ENCODE data around the gene ILK.

ILK gene

GRCh38 chr11:6568191-6568918 is 35.2 kb upstream of the ILK start:
- no peaks in the 10 kb centered on the region for H4K20me1 ChIP-seq (ENCODE audit: low read depth, low read length)
- no peak overlapping the region for H2AFZ ChIP-seq (ENCODE audit: low read depth, low read length, severe bottlenecking)
- H3K27ac ChIP-seq (ENCODE audit: low read depth, low read length), result no peak overlapping the region
- TF ChIP-seq EZH2phosphoT487 (conservative IDR thresholded peaks at IDR 0.05; ENCODE audit: low read length), result no peak
- TF ChIP-seq CTCF (IDR thresholded peaks at IDR 0.05; ENCODE audit: insufficient read depth, low read length, poor library complexity, severe bottlenecking), result no peak
- no peak overlapping the region for H3K4me3 ChIP-seq (ENCODE audit: insufficient read depth, low read length, poor library complexity, severe bottlenecking)
- no peaks in the 10 kb centered on the region for H3K9me3 ChIP-seq (ENCODE audit: insufficient read depth, low read length)
- no peaks in the 10 kb centered on the region for H3F3A ChIP-seq (ENCODE audit: insufficient read depth)
- H3K79me2 ChIP-seq (ENCODE audit: insufficient read depth, low read length), result no peaks in the 10 kb centered on the region
- H3K9ac ChIP-seq (ENCODE audit: low read length), result no peak overlapping the region
- H3K9me2 ChIP-seq (replicated peaks; ENCODE audit: insufficient read depth, low read length), result no peaks in the 10 kb centered on the region
- no peaks in the 10 kb centered on the region for H3K36me3 ChIP-seq (ENCODE audit: low read length)
- no peak overlapping the region for H3K4me2 ChIP-seq (ENCODE audit: low read depth, low read length, poor library complexity, severe bottlenecking)
- H3K27me3 ChIP-seq (ENCODE audit: low read length), result no peaks in the 10 kb centered on the region

- no peaks in the 10 kb centered on the region for H3K79me2 ChIP-seq (ENCODE audit: insufficient read depth, low read length)
- H3K36me3 ChIP-seq (ENCODE audit: low read length), result no peaks in the 10 kb centered on the region
- no peaks in the 10 kb centered on the region for H3K27me3 ChIP-seq (ENCODE audit: low read length)
- H2AFZ ChIP-seq (ENCODE audit: low read depth, low read length, severe bottlenecking), result no peak overlapping the region
- no peaks in the 10 kb centered on the region for H4K20me1 ChIP-seq (ENCODE audit: low read depth, low read length)
- TF ChIP-seq EZH2phosphoT487 (conservative IDR thresholded peaks at IDR 0.05; ENCODE audit: low read length) (no peak), CTCF (IDR thresholded peaks at IDR 0.05; ENCODE audit: insufficient read depth, low read length, poor library complexity, severe bottlenecking) (no peak)
- no peaks in the 10 kb centered on the region for H3K9me3 ChIP-seq (ENCODE audit: insufficient read depth, low read length)
- no peaks in the 10 kb centered on the region for H3F3A ChIP-seq (ENCODE audit: insufficient read depth)
- H3K27ac ChIP-seq (ENCODE audit: low read depth, low read length), result no peak overlapping the region
- no peak overlapping the region for H3K9ac ChIP-seq (ENCODE audit: low read length)
- H3K4me2 ChIP-seq (ENCODE audit: low read depth, low read length, poor library complexity, severe bottlenecking), result no peak overlapping the region
- no peaks in the 10 kb centered on the region for H3K9me2 ChIP-seq (replicated peaks; ENCODE audit: insufficient read depth, low read length)
- no peak overlapping the region for H3K4me3 ChIP-seq (ENCODE audit: insufficient read depth, low read length, poor library complexity, severe bottlenecking)
These were observed 33.9 kb upstream of the ILK start for GRCh38 chr11:6569706-6570105.

- no peaks in the 10 kb centered on the region for H3K9me3 ChIP-seq (ENCODE audit: insufficient read depth, low read length)
- no peaks in the 10 kb centered on the region for H4K20me1 ChIP-seq (ENCODE audit: low read depth, low read length)
- H3K9me2 ChIP-seq (replicated peaks; ENCODE audit: insufficient read depth, low read length), result no peaks in the 10 kb centered on the region
These were observed 32.7 kb upstream of the ILK start for GRCh38 chr11:6570691-6571427.

More at GRCh38 chr11:6570691-6571427, 32.7 kb upstream of the ILK start:
- H3K9ac ChIP-seq (ENCODE audit: low read length), result no peak overlapping the region
- H3K4me2 ChIP-seq (ENCODE audit: low read depth, low read length, poor library complexity, severe bottlenecking), result no peak overlapping the region
- no peak for TF ChIP-seq EZH2phosphoT487 (conservative IDR thresholded peaks at IDR 0.05; ENCODE audit: low read length)
- no peak for TF ChIP-seq CTCF (IDR thresholded peaks at IDR 0.05; ENCODE audit: insufficient read depth, low read length, poor library complexity, severe bottlenecking)
- H3K4me3 ChIP-seq (ENCODE audit: insufficient read depth, low read length, poor library complexity, severe bottlenecking), result no peak overlapping the region
- H3F3A ChIP-seq (ENCODE audit: insufficient read depth), result no peaks in the 10 kb centered on the region
- H2AFZ ChIP-seq (ENCODE audit: low read depth, low read length, severe bottlenecking), result no peak overlapping the region
- no peaks in the 10 kb centered on the region for H3K27me3 ChIP-seq (ENCODE audit: low read length)
- no peak overlapping the region for H3K27ac ChIP-seq (ENCODE audit: low read depth, low read length)
- no peaks in the 10 kb centered on the region for H3K36me3 ChIP-seq (ENCODE audit: low read length)
- H3K79me2 ChIP-seq (ENCODE audit: insufficient read depth, low read length), result no peaks in the 10 kb centered on the region
